H9 (cell line): ENCODE measurements around the gene UBN1. TPM values are rescaled to one million over a fixed set of nuclear protein-coding genes. Genes with fewer than 3 reads are reported as not detected.

Experiments used
- DNase-seq: peaks from one replicate; pipeline ENCODE4 v3.0.0-alpha.2; 2017
- H2AFZ ChIP-seq: one replicate; pipeline ENCODE4 v1.6.1; 2013; ENCODE audit warnings: mild to moderate bottlenecking, low read length, control low read depth, moderate library complexity
- H2AK5ac ChIP-seq: 2 replicates; pipeline ENCODE4 v1.6.1; 2013; ENCODE audit warnings: low read length, control low read depth, mixed read lengths; ENCODE audit not compliant: insufficient read length
- H2BK120ac ChIP-seq: one replicate; pipeline ENCODE4 v1.6.1; 2013; ENCODE audit warnings: low read depth, mild to moderate bottlenecking, low read length, control low read depth, inconsistent platforms; ENCODE audit not compliant: poor library complexity, severe bottlenecking
- H2BK12ac ChIP-seq: 2 replicates; pipeline ENCODE4 v1.6.1; 2013; ENCODE audit warnings: low read length, control low read depth, mixed read lengths, low read depth; ENCODE audit not compliant: insufficient read length
- H2BK15ac ChIP-seq: 2 replicates; pipeline ENCODE4 v1.6.1; 2013; ENCODE audit warnings: low read depth, low read length, control low read depth
- H2BK20ac ChIP-seq: one replicate; pipeline ENCODE4 v1.6.1; 2013; ENCODE audit warnings: low read depth, mild to moderate bottlenecking, low read length, control low read depth, inconsistent platforms; ENCODE audit not compliant: poor library complexity, severe bottlenecking
- H2BK5ac ChIP-seq: 2 replicates; pipeline ENCODE4 v1.6.1; 2013; ENCODE audit warnings: low read length, control low read depth, mixed read lengths; ENCODE audit not compliant: insufficient read length
- H3K14ac ChIP-seq: 2 replicates; pipeline ENCODE4 v1.6.1; 2013; ENCODE audit warnings: low read length, control low read depth; ENCODE audit not compliant: insufficient read depth
- H3K18ac ChIP-seq: 2 replicates; pipeline ENCODE4 v1.6.1; 2013; ENCODE audit warnings: low read depth, mild to moderate bottlenecking, mixed read lengths, low read length, control low read depth; ENCODE audit not compliant: insufficient read length
- H3K23ac ChIP-seq: 2 replicates; pipeline ENCODE4 v1.6.1; 2013; ENCODE audit warnings: low read length, control low read depth, mixed read lengths, low read depth; ENCODE audit not compliant: insufficient read length
- H3K23me2 ChIP-seq: 2 replicates; pipeline ENCODE4 v1.6.1; 2013; ENCODE audit warnings: low read depth, mild to moderate bottlenecking, mixed read lengths, low read length, control low read depth; ENCODE audit not compliant: insufficient read length, poor library complexity, severe bottlenecking
- H3K27ac ChIP-seq: 2 replicates; pipeline ENCODE4 v1.5.1; 2013; ENCODE audit warnings: low read length, control low read depth, mixed read lengths, low read depth; ENCODE audit not compliant: insufficient read length
- H3K27me3 ChIP-seq: 2 replicates; pipeline ENCODE4 v1.6.1; 2013; ENCODE audit warnings: low read length, control low read depth, inconsistent platforms; ENCODE audit not compliant: insufficient read depth
- H3K4ac ChIP-seq: 2 replicates; pipeline ENCODE4 v1.6.1; 2013; ENCODE audit warnings: low read depth, mild to moderate bottlenecking, control low read depth, inconsistent platforms, low read length, moderate library complexity
- H3K4me1 ChIP-seq: 2 replicates; pipeline ENCODE4 v1.6.1; 2013; ENCODE audit warnings: low read length, control low read depth, inconsistent platforms; ENCODE audit not compliant: insufficient read depth
- H3K4me2 ChIP-seq: 2 replicates; pipeline ENCODE4 v1.6.1; 2013; ENCODE audit warnings: low read length, control low read depth, mixed read lengths; ENCODE audit not compliant: insufficient read length, insufficient read depth
- H3K56ac ChIP-seq: 2 replicates; pipeline ENCODE4 v1.6.1; 2013; ENCODE audit warnings: low read depth, mild to moderate bottlenecking, mixed read lengths, low read length, control low read depth; ENCODE audit not compliant: insufficient read length
- H3K79me1 ChIP-seq: 2 replicates; pipeline ENCODE4 v1.6.1; 2013; ENCODE audit warnings: low read depth, mild to moderate bottlenecking, moderate library complexity, low read length, control low read depth, inconsistent platforms; ENCODE audit not compliant: insufficient read depth, poor library complexity, severe bottlenecking
- H3K79me2 ChIP-seq: 2 replicates; pipeline ENCODE4 v1.6.1; 2013; ENCODE audit warnings: low read length, control low read depth, inconsistent platforms; ENCODE audit not compliant: insufficient read depth
- H3K9ac ChIP-seq: 2 replicates; pipeline ENCODE4 v1.6.1; 2013; ENCODE audit warnings: low read length, control low read depth, mixed read lengths; ENCODE audit not compliant: insufficient read length; ENCODE audit errors: extremely low read depth
- H3K9me3 ChIP-seq: one replicate; pipeline ENCODE4 v1.6.1; 2013; ENCODE audit warnings: low read depth, low read length, inconsistent platforms; ENCODE audit not compliant: control insufficient read depth
- H3T11ph ChIP-seq: one replicate; pipeline ENCODE4 v1.6.1; 2013; ENCODE audit warnings: mild to moderate bottlenecking, low read length, control low read depth, inconsistent platforms
- H4K20me1 ChIP-seq: one replicate; pipeline ENCODE4 v1.6.1; 2013; ENCODE audit not compliant: control insufficient read depth, insufficient read length, insufficient read depth
- H4K5ac ChIP-seq: 2 replicates; pipeline ENCODE4 v1.6.1; 2013; ENCODE audit warnings: low read depth, mild to moderate bottlenecking, mixed read lengths, low read length, control low read depth; ENCODE audit not compliant: insufficient read length
- H4K8ac ChIP-seq: replicated peaks from 2 replicates; pipeline ENCODE4 v1.6.1; 2013; ENCODE audit warnings: low read length, control low read depth, mixed read lengths, low read depth; ENCODE audit not compliant: insufficient read length
- H4K91ac ChIP-seq: 2 replicates; pipeline ENCODE4 v1.6.1; 2013; ENCODE audit warnings: low read depth, mild to moderate bottlenecking, moderate library complexity, mixed read lengths, low read length, control low read depth; ENCODE audit not compliant: insufficient read length
- H3K27ac Mint-ChIP-seq, 3 experiments: 2 replicates in 2 of 3; 3 replicates in 1 of 3; pipeline ENCODE4 v1.8.0; 2020 to 2021; ENCODE audit warnings: mixed read lengths in 3 of 3, mild to moderate bottlenecking in 1 of 3, moderate library complexity in 1 of 3
- H3K27me3 Mint-ChIP-seq: 2 replicates; pipeline ENCODE4 v1.8.0; 2021; ENCODE audit warnings: low read depth, mild to moderate bottlenecking, moderate library complexity, mixed read lengths
- H3K36me3 Mint-ChIP-seq, 3 experiments: 2 replicates in 2 of 3; 3 replicates in 1 of 3; pipeline ENCODE4 v1.8.0; 2020 to 2021; ENCODE audit warnings: low read depth in 3 of 3, mixed read lengths in 3 of 3; ENCODE audit not compliant: insufficient read depth in 1 of 3
- H3K4me1 Mint-ChIP-seq, 2 experiments: 2 replicates each; pipeline ENCODE4 v1.8.0; 2020; ENCODE audit warnings: mixed read lengths in 2 of 2
- H3K4me3 Mint-ChIP-seq, 2 experiments: 2 replicates in 1 of 2; 3 replicates in 1 of 2; pipeline ENCODE4 v1.8.0; 2020 to 2021; ENCODE audit warnings: mild to moderate bottlenecking in 2 of 2, mixed read lengths in 2 of 2, moderate library complexity in 1 of 2
- H3K9me3 Mint-ChIP-seq, 2 experiments: 2 replicates in 1 of 2; 3 replicates in 1 of 2; pipeline ENCODE4 v1.8.0; 2020; ENCODE audit warnings: mild to moderate bottlenecking in 2 of 2, mixed read lengths in 2 of 2, moderate library complexity in 1 of 2
- WGBS: extraction: QIAGEN DNeasy Blood & Tissue Kit; methylation state at CpG from one replicate; pipeline ENCODE4 v1.1.7; 2013; ENCODE audit warnings: missing lambda C conversion rate, low lambda C conversion rate, mixed read lengths; ENCODE audit not compliant: insufficient read length; ENCODE audit errors: extremely low coverage; 5-methylcytosine and 5-hydroxymethylcytosine counted together
- total RNA-seq: library from RNA; stranded (reverse); gene quantifications from 2 replicates; pipeline ENCODE4 v1.2.1, GENCODE V29; 2021
- TF ChIP-seq, protein P1 (sequence below): fragments of 200-600 bp; sonication (generic); conservative IDR thresholded peaks from 3 replicates; pipeline ENCODE4 v1.8.0; 2021; ENCODE audit warnings: antibody characterized with exemption, mild to moderate bottlenecking

Gene UBN1
- total RNA-seq, 1 experiment from 2014 or later: 55.2 TPM

DNA sequence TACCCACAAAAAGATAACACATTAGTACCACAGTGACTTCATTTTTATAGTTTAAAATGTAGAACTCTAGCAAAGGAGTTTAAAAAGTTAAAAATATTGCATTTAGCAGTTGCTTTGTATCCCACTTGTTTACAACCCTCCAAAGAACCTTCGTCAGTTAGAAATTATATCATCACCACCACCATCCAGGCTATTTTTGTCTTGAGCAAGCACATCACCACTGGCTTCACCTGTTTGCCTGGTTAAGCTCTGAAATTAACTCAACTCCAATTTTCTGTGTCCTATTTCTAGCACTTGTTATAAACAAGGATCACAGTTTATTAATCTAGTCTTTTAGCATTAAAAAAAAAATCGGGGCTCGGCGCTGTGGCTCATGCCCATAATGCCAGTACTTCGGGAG is 6.3 kb upstream of the UBN1 start:
- no peak overlapping the region for H4K8ac ChIP-seq
- H4K91ac ChIP-seq: no peak overlapping the region
- no peak overlapping the region for H3K27ac ChIP-seq
- no peaks in the 10 kb centered on the region for H3K79me1 ChIP-seq
- H2BK15ac ChIP-seq: no peak overlapping the region
- H2BK12ac ChIP-seq: no peak overlapping the region
- no peaks in the 10 kb centered on the region for H3K23me2 ChIP-seq
- no peaks in the 10 kb centered on the region for H3K9me3 ChIP-seq
- H3K9me3 Mint-ChIP-seq: no peaks in the 10 kb centered on the region
- no peak overlapping the region for H2BK5ac ChIP-seq
- H3K56ac ChIP-seq: no peak overlapping the region
- no peak overlapping the region for H3K27ac Mint-ChIP-seq
- no peak overlapping the region for H3K4ac ChIP-seq
- H3K4me1 Mint-ChIP-seq: peaks cover 6 to 7% of the 10 kb centered on the region in 2 experiments
- no peak overlapping the region for H3K18ac ChIP-seq
- H3K4me3 Mint-ChIP-seq: no peak overlapping the region
- H3K79me2 ChIP-seq: peaks cover 4% of the 10 kb centered on the region
- no peak overlapping the region for H3K4me2 ChIP-seq
- peaks cover 43 to 88% (median 81%) of the 10 kb centered on the region in 3 experiments for H3K36me3 Mint-ChIP-seq
- H2AK5ac ChIP-seq: no peak overlapping the region
- H2BK20ac ChIP-seq: no peak overlapping the region
- H3K27me3 Mint-ChIP-seq: no peaks in the 10 kb centered on the region
- H4K5ac ChIP-seq: no peak overlapping the region
- H3T11ph ChIP-seq: no peak overlapping the region
- H3K4me1 ChIP-seq: peaks cover 1% of the 10 kb centered on the region
- H3K23ac ChIP-seq: no peak overlapping the region
- no peak overlapping the region for H2AFZ ChIP-seq
- WGBS: no CpG with 5 or more reads among the region's 5 CpGs
- H2BK120ac ChIP-seq: no peak overlapping the region
- H4K20me1 ChIP-seq: no peaks in the 10 kb centered on the region
- DNase-seq: no peak
- TF ChIP-seq, protein P1, sequence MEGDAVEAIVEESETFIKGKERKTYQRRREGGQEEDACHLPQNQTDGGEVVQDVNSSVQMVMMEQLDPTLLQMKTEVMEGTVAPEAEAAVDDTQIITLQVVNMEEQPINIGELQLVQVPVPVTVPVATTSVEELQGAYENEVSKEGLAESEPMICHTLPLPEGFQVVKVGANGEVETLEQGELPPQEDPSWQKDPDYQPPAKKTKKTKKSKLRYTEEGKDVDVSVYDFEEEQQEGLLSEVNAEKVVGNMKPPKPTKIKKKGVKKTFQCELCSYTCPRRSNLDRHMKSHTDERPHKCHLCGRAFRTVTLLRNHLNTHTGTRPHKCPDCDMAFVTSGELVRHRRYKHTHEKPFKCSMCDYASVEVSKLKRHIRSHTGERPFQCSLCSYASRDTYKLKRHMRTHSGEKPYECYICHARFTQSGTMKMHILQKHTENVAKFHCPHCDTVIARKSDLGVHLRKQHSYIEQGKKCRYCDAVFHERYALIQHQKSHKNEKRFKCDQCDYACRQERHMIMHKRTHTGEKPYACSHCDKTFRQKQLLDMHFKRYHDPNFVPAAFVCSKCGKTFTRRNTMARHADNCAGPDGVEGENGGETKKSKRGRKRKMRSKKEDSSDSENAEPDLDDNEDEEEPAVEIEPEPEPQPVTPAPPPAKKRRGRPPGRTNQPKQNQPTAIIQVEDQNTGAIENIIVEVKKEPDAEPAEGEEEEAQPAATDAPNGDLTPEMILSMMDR: no peak
- H3K9ac ChIP-seq: no peak overlapping the region
- H3K27me3 ChIP-seq: no peaks in the 10 kb centered on the region
- H3K14ac ChIP-seq: no peak overlapping the region
